Colonic mucosa (tissue), 4 donors: ENCODE results near the gene SLC26A1. TPM values are rescaled to one million over a fixed set of nuclear protein-coding genes. Genes with fewer than 3 reads are reported as not detected.
"Not testable (repeated sequence)": the region's sequence is repeated elsewhere in the genome, so short reads cannot be mapped to it uniquely, and the experiment has no call there.

Experiments
- DNase-seq: peaks from one replicate; pipeline ENCODE4 v3.0.0-alpha.2; 2020
- H3K27ac ChIP-seq: fragments of 200-600 bp; one replicate; pipeline ENCODE4 v1.8.0; 2021
- H3K27me3 ChIP-seq: fragments of 200-600 bp; one replicate; pipeline ENCODE4 v1.8.0; 2021
- H3K36me3 ChIP-seq: fragments of 200-600 bp; one replicate; pipeline ENCODE4 v1.8.0; 2021
- H3K4me1 ChIP-seq: fragments of 200-600 bp; one replicate; pipeline ENCODE4 v1.8.0; 2021; ENCODE audit warnings: mild to moderate bottlenecking
- H3K4me3 ChIP-seq: fragments of 200-600 bp; one replicate; pipeline ENCODE4 v1.8.0; 2021
- H3K9ac ChIP-seq, 2 donors: one replicate each; pipeline ENCODE4 v1.7.0; 2013; ENCODE audit warnings: control low read depth in 2 of 2, low read depth in 2 of 2, low read length in 2 of 2
- H3K9me3 ChIP-seq: fragments of 200-600 bp; one replicate; pipeline ENCODE4 v1.8.0; 2021
- CTCF ChIP-seq: fragments of 200-600 bp; IDR thresholded peaks from one replicate; pipeline ENCODE4 v1.8.0; 2022; ENCODE audit warnings: antibody characterized with exemption, mild to moderate bottlenecking
- intact Hi-C: fragments of 100-400 bp; cut with DNase I; formaldehyde crosslinking; loops from one replicate; pipeline ENCODE4 v1.14.1; 2022
- total RNA-seq, 2 donors: library from RNA; stranded (reverse); fragmentation: NEBNext Ultra II Directional in 1 of 2; extraction: Animal tissue kit (Norgen Biotek cat#: 25700) in 1 of 2; gene quantifications; one replicate each; pipeline ENCODE4 v1.2.1, GENCODE V29; 2021
- donor health status: healthy.
- donor health status: DM: no; HTN: no; CAD: no.
- donor health status: DM: no; HTN: no; CAD: no.

SLC26A1 gene
- total RNA-seq, 2 donors from 2014 or later: 0.77 to 3.8 TPM

GRCh38 chr4:946517-947471 lies 46.4 kb downstream of the SLC26A1 start:
- no peak overlapping the region for H3K4me3 ChIP-seq
- no peaks in the 10 kb centered on the region for H3K36me3 ChIP-seq
- intact Hi-C loops: no loop called here
- TF ChIP-seq CTCF: no peak
- no peaks in the 10 kb centered on the region for H3K27me3 ChIP-seq
- no peak overlapping the region for H3K27ac ChIP-seq
- DNase-seq: no peak
- H3K4me1 ChIP-seq: no peaks in the 10 kb centered on the region
- no peaks in the 10 kb centered on the region for H3K9me3 ChIP-seq
- no peak overlapping the region for H3K9ac ChIP-seq

- H3K9ac ChIP-seq: no peak overlapping the region
- H3K9me3 ChIP-seq: no peaks in the 10 kb centered on the region
- intact Hi-C loops: no loop called here
- no peaks in the 10 kb centered on the region for H3K27me3 ChIP-seq
- no peak overlapping the region for H3K27ac ChIP-seq
- no peaks in the 10 kb centered on the region for H3K4me1 ChIP-seq
- no peak for TF ChIP-seq CTCF
- DNase-seq: no peak
- H3K36me3 ChIP-seq: no peaks in the 10 kb centered on the region
- H3K4me3 ChIP-seq: no peak overlapping the region
Measured at GRCh38 chr4:946103-946450, 47.1 kb downstream of the SLC26A1 start.

- Histone ChIP-seq H3K4me3 (no peak overlapping the region), H3K27ac (no peak overlapping the region), H3K9ac (no peak overlapping the region), H3K9me3 (no peaks in the 10 kb centered on the region), H3K4me1 (no peaks in the 10 kb centered on the region), H3K36me3 (no peaks in the 10 kb centered on the region), H3K27me3 (no peaks in the 10 kb centered on the region)
- intact Hi-C loops: no loop called here
- TF ChIP-seq CTCF: no peak
- DNase-seq: no peak
Measured at GRCh38 chr4:945274-946102, 47.7 kb downstream of the SLC26A1 start.

- intact Hi-C loops, H3K27ac ChIP-seq, H3K9me3 ChIP-seq, DNase-seq, H3K4me3 ChIP-seq, H3K9ac ChIP-seq, H3K27me3 ChIP-seq, H3K36me3 ChIP-seq, H3K4me1 ChIP-seq: not testable (repeated sequence)
Measured at GRCh38 chr4:939508-939907, 53.7 kb downstream of the SLC26A1 start.

Other genes with a start within 250 kb of the SLC26A1 start
- 10 to 100 TPM in 1 of 2 donors, 1 to 10 TPM in 1; 2.7 to 16.5 TPM for gene CPLX1, start 167.3 kb downstream of the SLC26A1 start, total RNA-seq
- 100 to 1,000 TPM; 198 to 266 TPM for gene GAK, start 61.1 kb downstream of the SLC26A1 start, total RNA-seq
- gene TMEM175, start 60.9 kb downstream of the SLC26A1 start, total RNA-seq: 10 to 100 TPM; 17.7 to 30.2 TPM
- 10 to 100 TPM; 39.4 to 68.2 TPM for gene DGKQ, start 19.8 kb downstream of the SLC26A1 start, total RNA-seq
- 10 to 100 TPM; 18.8 to 22.4 TPM for gene IDUA, start 6.4 kb downstream of the SLC26A1 start, total RNA-seq
- 10 to 100 TPM; 16.0 to 34.7 TPM for gene FGFRL1, start 18.2 kb upstream of the SLC26A1 start, total RNA-seq
- gene RNF212, start 120.2 kb upstream of the SLC26A1 start, total RNA-seq: 1 to 10 TPM; 2.3 to 2.5 TPM
- gene SPON2, start 179.2 kb upstream of the SLC26A1 start, total RNA-seq: 10 to 100 TPM; 22.0 to 22.4 TPM